GM12891 (cell line): ENCODE results near the gene SNRNP70.

ENCODE experiments used
- PAX5 ChIP-seq: IDR thresholded peaks from 2 replicates; pipeline ENCODE4 v1.6.1; 2011; ENCODE audit warnings: low read length, moderate library complexity, mild to moderate bottlenecking; ENCODE audit not compliant: insufficient read depth, severe bottlenecking
- POLR2A ChIP-seq: IDR thresholded peaks from 2 replicates; pipeline ENCODE4 v1.6.1; 2011; ENCODE audit warnings: low read depth, low read length, control low read depth
- POLR2AphosphoS5 ChIP-seq: IDR thresholded peaks from 2 replicates; pipeline ENCODE4 v1.6.1; 2011; ENCODE audit warnings: low read depth, low read length, control low read depth
- POU2F2 ChIP-seq: IDR thresholded peaks from 2 replicates; pipeline ENCODE4 v1.6.1; 2011; ENCODE audit warnings: low read depth, mild to moderate bottlenecking, control low read depth, low read length, moderate library complexity
- SPI1 ChIP-seq: IDR thresholded peaks from 2 replicates; pipeline ENCODE4 v1.6.1; 2011; ENCODE audit warnings: low read depth, low read length, control low read depth
- TAF1 ChIP-seq: IDR thresholded peaks from 2 replicates; pipeline ENCODE4 v1.6.1; 2011; ENCODE audit warnings: low read depth, low read length, control low read depth

DNA sequence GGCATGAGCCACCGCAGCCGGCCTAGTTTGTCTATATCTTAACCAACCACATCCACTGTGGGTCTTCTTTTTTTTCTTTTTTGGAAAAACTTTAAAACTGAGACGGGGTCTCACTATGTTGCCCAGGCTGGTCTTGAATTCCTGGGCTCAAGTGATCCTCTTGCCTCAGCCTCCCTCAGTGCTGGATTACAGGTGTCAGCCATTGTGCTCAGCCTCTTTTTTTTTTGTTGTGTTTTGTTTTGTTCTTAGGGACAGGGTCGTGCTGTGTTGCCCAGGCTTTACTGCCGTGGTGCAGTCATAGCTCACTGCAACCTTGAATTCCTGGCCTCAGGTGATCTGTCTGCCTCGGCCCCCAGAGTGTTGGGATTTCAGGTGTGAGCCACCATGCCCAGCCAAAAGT, 7.4 kb downstream of the SNRNP70 start:
- TF ChIP-seq POLR2AphosphoS5 (no peak), POLR2A (no peak), TAF1 (no peak), SPI1 (no peak), POU2F2 (no peak), PAX5 (no peak)
